HCT116 (cell line): ENCODE measurements around the gene GCN1. TPM values are rescaled to one million over a fixed set of nuclear protein-coding genes. Genes with fewer than 3 reads are reported as not detected.

Experiments used
- ATAC-seq: fragments of 200-7000 bp; cut with Tn5 transposase; 2 replicates; pipeline ENCODE4 v1.9.1; 2020; ENCODE audit warnings: mild to moderate bottlenecking, moderate library complexity
- BruUV-seq: library from RNA; stranded (reverse); fragments of 400-500 nt; replicated peaks from 2 replicates; lab custom pipeline; 2021; lab: Mats Ljungman, UMichigan
- CTCF ChIA-PET: fragments of 300-600 bp; sonication (Branson Sonifier 250); formaldehyde crosslinking; loops from one replicate; lab custom pipeline; 2021; ENCODE audit warnings: antibody characterized with exemption; lab: Charles Lee
- POLR2A ChIA-PET: fragments of 300-600, 350-600 bp; sonication (Branson Sonifier 250); formaldehyde crosslinking; loops from one replicate; lab custom pipeline; 2021; ENCODE audit warnings: antibody characterized with exemption; lab: Charles Lee
- RAD21 ChIA-PET, 2 experiments: fragments of 300-600 bp; sonication (Branson Sonifier 250); formaldehyde crosslinking; loops; one replicate each; lab custom pipeline; 2023; ENCODE audit warnings: low total read pairs in 2 of 2; ENCODE audit not compliant: uncharacterized antibody in 2 of 2, unreplicated experiment in 2 of 2, low non-redundant PET in 1 of 2; lab: Charles Lee
- DNase-seq: peaks from one replicate; pipeline ENCODE4 v3.0.0-alpha.2; 2010; ENCODE audit warnings: low read depth, low spot score
- H2AFZ ChIP-seq: fragments of 200-600 bp; shearing (Covaris generic), sonication (generic); 2 replicates; pipeline ENCODE4 v1.6.1; 2017; ENCODE audit warnings: low read depth, mixed run types, mixed read lengths, antibody characterized with exemption, low read length; ENCODE audit not compliant: poor library complexity, severe bottlenecking
- H3K27ac ChIP-seq: 2 replicates; pipeline ENCODE4 v1.5.1; 2012; ENCODE audit warnings: low read depth, low read length
- H3K27me3 ChIP-seq: fragments of 200-600 bp; sonication (generic); 2 replicates; pipeline ENCODE4 v1.6.1; 2016; ENCODE audit warnings: mixed run types, low read length, mixed read lengths; ENCODE audit not compliant: insufficient read depth
- H3K36me3 ChIP-seq, 2 experiments: fragments of 200-500 bp in 1 of 2; fragments of 200-600 bp in 1 of 2; sonication (Bioruptor generic) in 1 of 2; sonication (generic) in 1 of 2; 2 replicates each; pipeline versions ENCODE4 v1.5.1 to v1.6.1; 2014 to 2016; ENCODE audit warnings: low read length in 2 of 2, inconsistent platforms in 1 of 2, mixed read lengths in 1 of 2, mixed run types in 1 of 2; ENCODE audit not compliant: insufficient read depth in 2 of 2, control insufficient read depth in 1 of 2
- H3K4me1 ChIP-seq, 2 experiments: fragments of 200-600 bp in 1 of 2; sonication (generic) in 1 of 2; 2 replicates each; pipeline versions ENCODE4 v1.5.1 to v1.6.1; 2012 to 2017; ENCODE audit warnings: low read length in 2 of 2, inconsistent platforms in 1 of 2, mild to moderate bottlenecking in 1 of 2, mixed read lengths in 1 of 2, mixed run types in 1 of 2, moderate library complexity in 1 of 2; ENCODE audit not compliant: insufficient read depth in 2 of 2, control insufficient read depth in 1 of 2
- H3K4me2 ChIP-seq: fragments of 200-600 bp; sonication (generic); 2 replicates; pipeline ENCODE4 v1.6.1; 2017; ENCODE audit warnings: mixed run types, low read length, mixed read lengths
- H3K4me3 ChIP-seq, 2 experiments: fragments of 200-600 bp in 1 of 2; sonication (generic) in 1 of 2; replicated peaks in 1 of 2; 2 replicates each; pipeline ENCODE4 v1.5.1; 2011 to 2016; ENCODE audit warnings: low read length in 2 of 2, control low read depth in 1 of 2, low read depth in 1 of 2, mild to moderate bottlenecking in 1 of 2, mixed read lengths in 1 of 2, mixed run types in 1 of 2
- H3K79me2 ChIP-seq: fragments of 200-600 bp; sonication (generic); 2 replicates; pipeline ENCODE4 v1.6.1; 2017; ENCODE audit warnings: mild to moderate bottlenecking, mixed run types, low read length, moderate library complexity, mixed read lengths; ENCODE audit not compliant: insufficient read depth
- H3K9ac ChIP-seq: fragments of 200-600 bp; sonication (generic); 2 replicates; pipeline ENCODE4 v1.6.1; 2016; ENCODE audit warnings: low read length, mixed read lengths
- H3K9me2 ChIP-seq: fragments of 200-600 bp; sonication (generic), shearing (Covaris generic); 2 replicates; pipeline ENCODE4 v1.6.1; 2017; ENCODE audit warnings: mixed run types, mild to moderate bottlenecking, moderate library complexity; ENCODE audit not compliant: insufficient read depth
- H3K9me3 ChIP-seq, 2 experiments: fragments of 200-500 bp in 1 of 2; fragments of 200-600 bp in 1 of 2; sonication (Bioruptor generic) in 1 of 2; sonication (generic) in 1 of 2; 2 replicates each; pipeline ENCODE4 v1.6.1; 2014 to 2017; ENCODE audit warnings: low read length in 2 of 2, mixed read lengths in 2 of 2, inconsistent platforms in 1 of 2, low read depth in 1 of 2, mild to moderate bottlenecking in 1 of 2, mixed run types in 1 of 2, moderate library complexity in 1 of 2; ENCODE audit not compliant: control insufficient read depth in 1 of 2, insufficient read depth in 1 of 2
- H4K20me1 ChIP-seq: fragments of 200-600 bp; sonication (generic), shearing (Covaris generic); 2 replicates; pipeline ENCODE4 v1.6.1; 2017; ENCODE audit warnings: mixed run types, mild to moderate bottlenecking, moderate library complexity; ENCODE audit not compliant: insufficient read depth
- ATF3 ChIP-seq: IDR thresholded peaks from 2 replicates; pipeline ENCODE4 v1.6.1; 2012
- CEBPB ChIP-seq: IDR thresholded peaks from 2 replicates; pipeline ENCODE4 v1.6.1; 2012; ENCODE audit warnings: low read depth
- EGR1 ChIP-seq: IDR thresholded peaks from 2 replicates; pipeline ENCODE4 v1.6.1; 2012; ENCODE audit warnings: low read depth
- EZH2 ChIP-seq: fragments of 200-600 bp; sonication (generic); IDR thresholded peaks from 2 replicates; pipeline ENCODE4 v1.6.1; 2017; ENCODE audit warnings: antibody characterized with exemption, mixed run types
- EZH2phosphoT487 ChIP-seq: fragments of 200-600 bp; IDR thresholded peaks from 2 replicates; pipeline ENCODE4 v1.6.1; 2018; ENCODE audit warnings: antibody characterized with exemption, borderline replicate concordance
- POLR2AphosphoS5 ChIP-seq: IDR thresholded peaks from 2 replicates; pipeline ENCODE4 v1.6.1; 2011; ENCODE audit warnings: mild to moderate bottlenecking, low read depth, low read length, moderate library complexity
- REST ChIP-seq: IDR thresholded peaks from 2 replicates; pipeline ENCODE4 v1.6.1; 2012; ENCODE audit warnings: low read depth
- TCF7L2 ChIP-seq: IDR thresholded peaks from 2 replicates; pipeline ENCODE4 v1.7.0; 2011; ENCODE audit warnings: borderline replicate concordance, inconsistent platforms; ENCODE audit not compliant: insufficient read depth, insufficient read length; ENCODE audit errors: extremely low read depth
- ZNF274 ChIP-seq: fragments of 200-500 bp; sonication (Bioruptor generic); IDR thresholded peaks from 2 replicates; pipeline ENCODE4 v1.6.1; 2014; ENCODE audit warnings: mild to moderate bottlenecking, low read depth, low read length, inconsistent platforms
- intact Hi-C: fragments of 100-400 bp; cut with micrococcal nuclease; formaldehyde crosslinking; loops from 2 replicates; pipeline ENCODE4 v1.10.0; 2022
- total RNA-seq: library from RNA; stranded (reverse); gene quantifications from one replicate; pipeline ENCODE4 v1.2.1, GENCODE V29; 2021; ENCODE audit not compliant: unreplicated experiment

Gene GCN1
- total RNA-seq, 1 experiment from 2014 or later, result 184 TPM

- DNase-seq, result no peak
Observed at GRCh38 chr12:120093592-120094355, 100.7 kb downstream of the GCN1 start.

More at GRCh38 chr12:120093592-120094355, 100.7 kb downstream of the GCN1 start:
- Histone ChIP-seq H3K9ac (no peak overlapping the region), H3K79me2 (no peaks in the 10 kb centered on the region; the same call in 1 of the 2 replicates), H3K4me3 (no peak overlapping the region), H3K4me1 (no peaks in the 10 kb centered on the region), H3K27me3 (no peaks in the 10 kb centered on the region)
- no TSS peak for BruUV-seq
- RAD21 ChIA-PET, result no interaction called here
- CTCF ChIA-PET, result no interaction called here
- TF ChIP-seq REST (no peak), EZH2 (no peak), TCF7L2 (no peak), ATF3 (no peak), CEBPB (no peak), EGR1 (no peak), POLR2AphosphoS5 (no peak), ZNF274 (no peak), EZH2phosphoT487 (no peak)
- TF ChIP-seq, all 23 proteins: peak for 0
- intact Hi-C loops, result no loop called here
- ATAC-seq, result no peak
- Histone ChIP-seq H3K27ac (no peak overlapping the region), H2AFZ (no peak overlapping the region), H3K4me2 (no peak overlapping the region), H4K20me1 (no peaks in the 10 kb centered on the region), H3K36me3 (peaks cover 5 to 13% of the 10 kb centered on the region in 2 experiments; a peak in 3 of 4 replicates), H3K9me3 (no peaks in the 10 kb centered on the region), H3K9me2 (no peaks in the 10 kb centered on the region)
- POLR2A ChIA-PET, result no interaction called here
